HCT116 (cell line): ENCODE results near the gene VSX1. TPM values are rescaled to one million over a fixed set of nuclear protein-coding genes. Genes with fewer than 3 reads are reported as not detected.

ENCODE experiments used
- ATAC-seq: fragments of 200-7000 bp; cut with Tn5 transposase; 2 replicates; pipeline ENCODE4 v1.9.1; 2020; ENCODE audit warnings: mild to moderate bottlenecking, moderate library complexity
- BruUV-seq: library from RNA; stranded (reverse); fragments of 400-500 nt; replicated peaks from 2 replicates; lab custom pipeline; 2021; lab: Mats Ljungman, UMichigan
- CTCF ChIA-PET: fragments of 300-600 bp; sonication (Branson Sonifier 250); formaldehyde crosslinking; loops from one replicate; lab custom pipeline; 2021; ENCODE audit warnings: antibody characterized with exemption; lab: Charles Lee
- POLR2A ChIA-PET: fragments of 300-600, 350-600 bp; sonication (Branson Sonifier 250); formaldehyde crosslinking; loops from one replicate; lab custom pipeline; 2021; ENCODE audit warnings: antibody characterized with exemption; lab: Charles Lee
- RAD21 ChIA-PET, 2 experiments: fragments of 300-600 bp; sonication (Branson Sonifier 250); formaldehyde crosslinking; loops; one replicate each; lab custom pipeline; 2023; ENCODE audit warnings: low total read pairs in 2 of 2; ENCODE audit not compliant: uncharacterized antibody in 2 of 2, unreplicated experiment in 2 of 2, low non-redundant PET in 1 of 2; lab: Charles Lee
- DNase-seq: peaks from one replicate; pipeline ENCODE4 v3.0.0-alpha.2; 2010; ENCODE audit warnings: low read depth, low spot score
- H2AFZ ChIP-seq: fragments of 200-600 bp; shearing (Covaris generic), sonication (generic); 2 replicates; pipeline ENCODE4 v1.6.1; 2017; ENCODE audit warnings: low read depth, mixed run types, mixed read lengths, antibody characterized with exemption, low read length; ENCODE audit not compliant: poor library complexity, severe bottlenecking
- H3K27ac ChIP-seq: 2 replicates; pipeline ENCODE4 v1.5.1; 2012; ENCODE audit warnings: low read depth, low read length
- H3K27me3 ChIP-seq: fragments of 200-600 bp; sonication (generic); 2 replicates; pipeline ENCODE4 v1.6.1; 2016; ENCODE audit warnings: mixed run types, low read length, mixed read lengths; ENCODE audit not compliant: insufficient read depth
- H3K36me3 ChIP-seq, 2 experiments: fragments of 200-500 bp in 1 of 2; fragments of 200-600 bp in 1 of 2; sonication (Bioruptor generic) in 1 of 2; sonication (generic) in 1 of 2; 2 replicates each; pipeline versions ENCODE4 v1.5.1 to v1.6.1; 2014 to 2016; ENCODE audit warnings: low read length in 2 of 2, inconsistent platforms in 1 of 2, mixed read lengths in 1 of 2, mixed run types in 1 of 2; ENCODE audit not compliant: insufficient read depth in 2 of 2, control insufficient read depth in 1 of 2
- H3K4me1 ChIP-seq, 2 experiments: fragments of 200-600 bp in 1 of 2; sonication (generic) in 1 of 2; 2 replicates each; pipeline versions ENCODE4 v1.5.1 to v1.6.1; 2012 to 2017; ENCODE audit warnings: low read length in 2 of 2, inconsistent platforms in 1 of 2, mild to moderate bottlenecking in 1 of 2, mixed read lengths in 1 of 2, mixed run types in 1 of 2, moderate library complexity in 1 of 2; ENCODE audit not compliant: insufficient read depth in 2 of 2, control insufficient read depth in 1 of 2
- H3K4me2 ChIP-seq: fragments of 200-600 bp; sonication (generic); 2 replicates; pipeline ENCODE4 v1.6.1; 2017; ENCODE audit warnings: mixed run types, low read length, mixed read lengths
- H3K4me3 ChIP-seq, 2 experiments: fragments of 200-600 bp in 1 of 2; sonication (generic) in 1 of 2; replicated peaks in 1 of 2; 2 replicates each; pipeline ENCODE4 v1.5.1; 2011 to 2016; ENCODE audit warnings: low read length in 2 of 2, control low read depth in 1 of 2, low read depth in 1 of 2, mild to moderate bottlenecking in 1 of 2, mixed read lengths in 1 of 2, mixed run types in 1 of 2
- H3K79me2 ChIP-seq: fragments of 200-600 bp; sonication (generic); 2 replicates; pipeline ENCODE4 v1.6.1; 2017; ENCODE audit warnings: mild to moderate bottlenecking, mixed run types, low read length, moderate library complexity, mixed read lengths; ENCODE audit not compliant: insufficient read depth
- H3K9ac ChIP-seq: fragments of 200-600 bp; sonication (generic); 2 replicates; pipeline ENCODE4 v1.6.1; 2016; ENCODE audit warnings: low read length, mixed read lengths
- H3K9me2 ChIP-seq: fragments of 200-600 bp; sonication (generic), shearing (Covaris generic); 2 replicates; pipeline ENCODE4 v1.6.1; 2017; ENCODE audit warnings: mixed run types, mild to moderate bottlenecking, moderate library complexity; ENCODE audit not compliant: insufficient read depth
- H3K9me3 ChIP-seq, 2 experiments: fragments of 200-500 bp in 1 of 2; fragments of 200-600 bp in 1 of 2; sonication (Bioruptor generic) in 1 of 2; sonication (generic) in 1 of 2; 2 replicates each; pipeline ENCODE4 v1.6.1; 2014 to 2017; ENCODE audit warnings: low read length in 2 of 2, mixed read lengths in 2 of 2, inconsistent platforms in 1 of 2, low read depth in 1 of 2, mild to moderate bottlenecking in 1 of 2, mixed run types in 1 of 2, moderate library complexity in 1 of 2; ENCODE audit not compliant: control insufficient read depth in 1 of 2, insufficient read depth in 1 of 2
- H4K20me1 ChIP-seq: fragments of 200-600 bp; sonication (generic), shearing (Covaris generic); 2 replicates; pipeline ENCODE4 v1.6.1; 2017; ENCODE audit warnings: mixed run types, mild to moderate bottlenecking, moderate library complexity; ENCODE audit not compliant: insufficient read depth
- EGR1 ChIP-seq: IDR thresholded peaks from 2 replicates; pipeline ENCODE4 v1.6.1; 2012; ENCODE audit warnings: low read depth
- EZH2phosphoT487 ChIP-seq: fragments of 200-600 bp; IDR thresholded peaks from 2 replicates; pipeline ENCODE4 v1.6.1; 2018; ENCODE audit warnings: antibody characterized with exemption, borderline replicate concordance
- SIN3A ChIP-seq: IDR thresholded peaks from 2 replicates; pipeline ENCODE4 v1.6.1; 2012; ENCODE audit warnings: low read depth
- intact Hi-C: fragments of 100-400 bp; cut with micrococcal nuclease; formaldehyde crosslinking; loops from 2 replicates; pipeline ENCODE4 v1.10.0; 2022
- total RNA-seq: library from RNA; stranded (reverse); gene quantifications from one replicate; pipeline ENCODE4 v1.2.1, GENCODE V29; 2021; ENCODE audit not compliant: unreplicated experiment

The VSX1 gene
- total RNA-seq, 1 experiment from 2014 or later = not detected

- Histone ChIP-seq H2AFZ (no peak overlapping the region), H3K4me3 (no peak overlapping the region), H3K4me2 (no peak overlapping the region), H4K20me1 (no peaks in the 10 kb centered on the region), H3K9me3 (no peaks in the 10 kb centered on the region), H3K36me3 (no peaks in the 10 kb centered on the region), H3K27ac (no peak overlapping the region), H3K9ac (no peak overlapping the region), H3K9me2 (no peaks in the 10 kb centered on the region), H3K27me3 (no peaks in the 10 kb centered on the region), H3K4me1 (no peaks in the 10 kb centered on the region), H3K79me2 (no peaks in the 10 kb centered on the region)
- DNase-seq (no peak), ATAC-seq (no peak)
- CTCF ChIA-PET = no interaction called here
- BruUV-seq = no TSS peak
- no peak for TF ChIP-seq EZH2phosphoT487
- TF ChIP-seq SIN3A = no peak
- intact Hi-C loops = no loop called here
- RAD21 ChIA-PET = no interaction called here
- POLR2A ChIA-PET = no interaction called here
Observed at GRCh38 chr20:25128649-25129048, 46.7 kb upstream of the VSX1 start.

GRCh38 chr20:25127761-25128537 is 46.0 kb upstream of the VSX1 start:
- H3K79me2 ChIP-seq = no peaks in the 10 kb centered on the region
- ChIA-PET POLR2A (no interaction called here), RAD21 (no interaction called here), CTCF (no interaction called here)
- BruUV-seq = no TSS peak
- no peak overlapping the region for H3K27ac ChIP-seq
- no peaks in the 10 kb centered on the region for H3K4me1 ChIP-seq
- H3K9me2 ChIP-seq = no peaks in the 10 kb centered on the region
- H4K20me1 ChIP-seq = no peaks in the 10 kb centered on the region
- no peak overlapping the region for H3K9ac ChIP-seq
- TF ChIP-seq EGR1 = no peak
- DNase-seq (no peak), ATAC-seq (no peak)
- H3K9me3 ChIP-seq = no peaks in the 10 kb centered on the region
- intact Hi-C loops = no loop called here
- H3K4me2 ChIP-seq = no peak overlapping the region
- H3K4me3 ChIP-seq = no peak overlapping the region
- no peaks in the 10 kb centered on the region for H3K36me3 ChIP-seq
- H2AFZ ChIP-seq = no peak overlapping the region
- H3K27me3 ChIP-seq = no peaks in the 10 kb centered on the region
